Activated T-cell treated with anti-CD3 and anti-CD28 coated beads, Interleukin-2, amount 50 U/mL, for 24 hours (primary cell): ENCODE measurements around the gene EXOC3.
A peak's percentile ranks its signal among the peaks of the same experiment; 100 is the strongest.

Experiments used
- DNase-seq: peaks from one replicate; pipeline ENCODE4 v3.0.0-alpha.2; 2020
- H3K27ac Mint-ChIP-seq: 2 replicates; pipeline ENCODE4 v1.8.0; 2020; ENCODE audit warnings: mild to moderate bottlenecking, mixed read lengths
- H3K27me3 Mint-ChIP-seq: 2 replicates; pipeline ENCODE4 v1.8.0; 2020; ENCODE audit warnings: mixed read lengths
- H3K36me3 Mint-ChIP-seq: 2 replicates; pipeline ENCODE4 v1.8.0; 2020; ENCODE audit warnings: low read depth, mixed read lengths
- H3K4me1 Mint-ChIP-seq: 2 replicates; pipeline ENCODE4 v1.8.0; 2020; ENCODE audit warnings: low read depth, mixed read lengths
- H3K4me3 Mint-ChIP-seq: 2 replicates; pipeline ENCODE4 v1.8.0; 2020; ENCODE audit warnings: mild to moderate bottlenecking, moderate library complexity, mixed read lengths
- H3K9me3 Mint-ChIP-seq: 2 replicates; pipeline ENCODE4 v1.8.0; 2020; ENCODE audit warnings: mixed read lengths

Gene EXOC3

GRCh38 chr5:435961-436640 lies 6.9 kb upstream of the EXOC3 start:
- H3K27ac Mint-ChIP-seq: no peak overlapping the region
- H3K9me3 Mint-ChIP-seq: no peaks in the 10 kb centered on the region
- H3K27me3 Mint-ChIP-seq: peaks cover 3% of the 10 kb centered on the region
- DNase-seq: peak; percentile 32
- H3K36me3 Mint-ChIP-seq: peaks cover 2% of the 10 kb centered on the region
- H3K4me3 Mint-ChIP-seq: no peak overlapping the region
- H3K4me1 Mint-ChIP-seq: peaks cover 1% of the 10 kb centered on the region

DNA sequence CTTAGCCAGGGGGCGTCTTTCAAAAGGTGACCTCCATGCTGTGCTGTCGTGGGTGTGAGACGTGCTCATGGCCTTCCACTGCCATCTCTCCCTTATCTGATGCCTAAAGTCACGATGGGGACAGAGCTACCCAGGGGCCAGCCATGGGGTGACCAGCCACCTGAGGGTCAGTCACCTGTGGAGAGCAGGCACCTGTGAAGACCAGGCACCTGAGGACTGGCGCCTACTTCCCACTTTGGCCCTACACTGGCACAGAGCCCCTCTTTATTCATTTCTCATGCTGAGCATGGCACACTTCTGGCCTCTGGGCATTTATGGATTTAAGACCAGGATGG lies 6.4 kb upstream of the EXOC3 start:
- Mint-ChIP-seq H3K4me3 (no peak overlapping the region), H3K9me3 (no peaks in the 10 kb centered on the region), H3K4me1 (peaks cover under 1% of the 10 kb centered on the region), H3K27me3 (peaks cover 3% of the 10 kb centered on the region), H3K27ac (no peak overlapping the region), H3K36me3 (peaks cover 2% of the 10 kb centered on the region)
- no peak for DNase-seq

- peaks cover 9% of the 10 kb centered on the region for H3K36me3 Mint-ChIP-seq
- H3K4me1 Mint-ChIP-seq: peaks cover 8% of the 10 kb centered on the region
- no peaks in the 10 kb centered on the region for H3K9me3 Mint-ChIP-seq
- peaks cover 3% of the 10 kb centered on the region for H3K27me3 Mint-ChIP-seq
- H3K4me3 Mint-ChIP-seq: no peak overlapping the region
- H3K27ac Mint-ChIP-seq: no peak overlapping the region
- DNase-seq: no peak
These were observed 5.7 kb upstream of the EXOC3 start for GRCh38 chr5:437281-437771.

DNA sequence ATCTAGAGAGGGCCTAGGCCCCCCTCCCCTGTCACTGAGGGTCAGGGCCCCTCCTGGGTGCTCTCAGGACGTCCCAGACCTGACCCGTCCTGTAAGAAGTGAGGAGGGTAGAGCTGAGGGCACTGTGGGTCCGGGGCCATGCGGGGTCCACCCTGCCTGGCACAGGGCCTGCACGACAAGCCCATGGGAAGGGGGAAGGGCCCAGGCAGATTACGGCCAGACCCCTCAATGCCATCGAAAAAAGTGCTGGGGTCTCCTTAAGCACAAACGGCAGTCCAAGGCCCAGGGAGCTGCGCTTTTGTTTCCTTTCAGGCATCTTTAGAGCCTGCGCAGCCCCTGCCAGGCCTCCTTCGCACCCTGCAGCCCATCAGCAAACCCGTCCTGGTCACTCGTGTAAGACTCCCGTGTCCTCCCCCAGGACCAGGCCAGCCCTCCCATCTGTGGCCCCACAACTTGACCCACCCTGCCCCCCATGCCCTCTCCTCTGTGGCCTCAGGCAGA lies 4.4 kb upstream of the EXOC3 start:
- Mint-ChIP-seq H3K36me3 (peaks cover 13% of the 10 kb centered on the region), H3K4me3 (no peak overlapping the region), H3K9me3 (no peaks in the 10 kb centered on the region), H3K27me3 (peaks cover 3% of the 10 kb centered on the region), H3K4me1 (peaks cover 12% of the 10 kb centered on the region), H3K27ac (no peak overlapping the region)
- DNase-seq: no peak

- H3K4me3 Mint-ChIP-seq: no peak overlapping the region
- peaks cover 16% of the 10 kb centered on the region for H3K36me3 Mint-ChIP-seq
- no peak for DNase-seq
- H3K4me1 Mint-ChIP-seq: peaks cover 17% of the 10 kb centered on the region
- no peak overlapping the region for H3K27ac Mint-ChIP-seq
- H3K9me3 Mint-ChIP-seq: no peaks in the 10 kb centered on the region
- H3K27me3 Mint-ChIP-seq: peaks cover 3% of the 10 kb centered on the region
These were observed 3.8 kb upstream of the EXOC3 start for GRCh38 chr5:439181-439580.

GRCh38 chr5:439636-440035 lies 3.3 kb upstream of the EXOC3 start:
- H3K27me3 Mint-ChIP-seq: peaks cover 3% of the 10 kb centered on the region
- peaks cover 21% of the 10 kb centered on the region for H3K4me1 Mint-ChIP-seq
- H3K4me3 Mint-ChIP-seq: no peak overlapping the region
- DNase-seq: no peak
- H3K36me3 Mint-ChIP-seq: peaks cover 20% of the 10 kb centered on the region
- H3K27ac Mint-ChIP-seq: no peak overlapping the region
- H3K9me3 Mint-ChIP-seq: no peaks in the 10 kb centered on the region

GRCh38 chr5:440401-441201 lies 2.4 kb upstream of the EXOC3 start:
- Mint-ChIP-seq H3K9me3 (no peaks in the 10 kb centered on the region), H3K36me3 (peaks cover 25% of the 10 kb centered on the region), H3K27me3 (peaks cover under 1% of the 10 kb centered on the region), H3K4me3 (no peak overlapping the region), H3K4me1 (peaks cover 27% of the 10 kb centered on the region), H3K27ac (peak overlapping the region; percentile 17)
- DNase-seq: no peak

DNA sequence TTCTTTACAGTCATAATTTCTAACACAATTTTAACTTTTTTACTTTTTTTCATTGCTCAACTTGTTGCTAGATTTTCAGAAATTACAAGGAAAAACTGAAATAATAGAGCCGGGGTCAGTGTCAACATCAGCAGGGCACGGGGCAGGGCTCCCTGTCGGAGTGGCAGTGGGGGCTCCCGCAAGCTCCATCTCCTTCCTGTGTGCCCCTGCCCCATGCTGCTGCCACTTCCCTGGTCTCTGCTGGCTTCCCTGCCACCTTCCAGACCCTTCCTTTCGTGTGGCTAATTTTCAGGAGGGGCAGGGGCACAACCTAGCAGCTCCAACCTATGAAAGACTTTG lies 1.0 kb upstream of the EXOC3 start:
- Mint-ChIP-seq H3K27ac (peak overlapping the region; percentile 98), H3K27me3 (no peaks in the 10 kb centered on the region), H3K4me1 (peaks cover 36% of the 10 kb centered on the region), H3K36me3 (peaks cover 35% of the 10 kb centered on the region), H3K9me3 (no peaks in the 10 kb centered on the region), H3K4me3 (peak overlapping the region; percentile 96)
- no peak for DNase-seq

DNA sequence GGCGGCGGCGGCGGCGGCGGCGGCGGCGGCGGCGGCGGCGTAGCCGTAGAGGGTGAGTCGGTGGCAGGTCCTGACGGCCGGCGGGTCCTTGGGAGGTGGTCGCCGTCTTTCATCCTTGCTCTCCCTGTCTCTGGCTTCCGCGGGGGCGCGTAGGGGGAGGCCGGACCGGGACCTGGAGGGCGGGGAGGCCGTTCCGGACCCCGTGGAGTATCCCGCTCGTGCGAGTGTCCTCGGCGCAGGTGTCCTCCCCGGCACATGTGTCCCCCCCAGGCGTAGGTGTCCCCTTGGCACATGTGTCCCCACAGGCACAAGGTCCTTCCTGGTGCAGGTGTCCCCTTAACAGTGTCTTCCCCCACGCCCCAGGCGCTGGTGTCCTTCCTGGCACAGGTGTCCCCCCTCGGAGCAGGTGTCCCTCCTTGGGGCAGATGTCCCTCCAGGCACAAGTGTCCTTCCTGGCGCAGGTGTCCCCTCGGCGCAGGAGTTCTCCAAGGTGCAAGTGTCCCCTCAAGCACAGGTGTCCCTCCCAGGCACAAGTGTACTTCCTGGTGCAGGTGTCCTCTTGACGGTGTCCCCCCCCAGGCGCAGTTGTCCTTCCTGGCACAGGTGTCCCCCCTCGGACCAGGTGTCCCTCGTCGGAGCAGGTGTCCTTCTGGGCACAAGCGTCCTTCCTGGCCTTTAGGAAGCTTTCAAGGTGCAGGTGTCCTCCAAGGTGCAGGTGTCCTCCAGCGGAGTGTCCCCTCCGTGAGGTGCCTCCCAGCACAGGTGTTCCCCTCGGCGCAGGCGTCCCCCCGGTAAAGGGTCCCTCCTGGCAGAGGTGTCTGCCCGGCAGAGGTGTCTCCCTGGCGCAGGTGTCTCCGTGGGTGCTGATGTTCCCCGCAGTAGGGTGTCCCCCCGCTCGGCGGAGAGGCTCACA lies 519 bp downstream of the EXOC3 start:
- H3K36me3 Mint-ChIP-seq: peaks cover 51% of the 10 kb centered on the region
- peaks cover 47% of the 10 kb centered on the region for H3K4me1 Mint-ChIP-seq
- H3K27ac Mint-ChIP-seq: peak overlapping the region; percentile 89
- peak overlapping the region; percentile 96 for H3K4me3 Mint-ChIP-seq
- no peak for DNase-seq
- no peaks in the 10 kb centered on the region for H3K27me3 Mint-ChIP-seq
- H3K9me3 Mint-ChIP-seq: no peaks in the 10 kb centered on the region

GRCh38 chr5:444226-444625 lies 1.2 kb downstream of the EXOC3 start:
- H3K36me3 Mint-ChIP-seq: peaks cover 58% of the 10 kb centered on the region
- peak overlapping the region; percentile 96 for H3K4me3 Mint-ChIP-seq
- peaks cover 54% of the 10 kb centered on the region for H3K4me1 Mint-ChIP-seq

DNA sequence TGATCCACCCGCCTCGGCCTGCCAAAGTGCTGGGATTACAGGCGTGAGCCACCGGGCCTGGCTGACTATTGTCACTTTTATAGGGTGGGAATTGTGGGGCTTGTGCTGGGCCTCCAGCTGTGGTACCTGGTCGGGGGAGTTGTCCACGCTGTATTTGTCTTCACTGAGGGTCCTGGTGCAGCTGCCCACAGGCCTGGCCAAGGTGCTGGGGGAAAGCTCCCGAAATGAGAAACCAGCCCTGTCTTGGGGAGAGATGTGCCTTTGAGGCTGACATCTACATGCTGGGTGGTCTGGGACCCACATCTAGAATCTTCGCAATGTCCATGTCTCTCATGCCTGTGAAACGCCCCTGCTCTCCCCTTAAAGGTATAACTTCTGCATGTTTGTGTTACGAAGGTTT lies 2.6 kb downstream of the EXOC3 start:
- DNase-seq: peak; percentile 15
- Mint-ChIP-seq H3K36me3 (peaks cover 72% of the 10 kb centered on the region), H3K27ac (peak overlapping the region; percentile 3), H3K4me1 (peaks cover 61% of the 10 kb centered on the region), H3K27me3 (no peaks in the 10 kb centered on the region), H3K9me3 (peaks cover 4% of the 10 kb centered on the region), H3K4me3 (no peak overlapping the region)

More at GRCh38 chr5:444226-444625, 1.2 kb downstream of the EXOC3 start:
- peak overlapping the region; percentile 89 for H3K27ac Mint-ChIP-seq
- no peaks in the 10 kb centered on the region for H3K9me3 Mint-ChIP-seq
- no peak for DNase-seq
- H3K27me3 Mint-ChIP-seq: no peaks in the 10 kb centered on the region

DNA sequence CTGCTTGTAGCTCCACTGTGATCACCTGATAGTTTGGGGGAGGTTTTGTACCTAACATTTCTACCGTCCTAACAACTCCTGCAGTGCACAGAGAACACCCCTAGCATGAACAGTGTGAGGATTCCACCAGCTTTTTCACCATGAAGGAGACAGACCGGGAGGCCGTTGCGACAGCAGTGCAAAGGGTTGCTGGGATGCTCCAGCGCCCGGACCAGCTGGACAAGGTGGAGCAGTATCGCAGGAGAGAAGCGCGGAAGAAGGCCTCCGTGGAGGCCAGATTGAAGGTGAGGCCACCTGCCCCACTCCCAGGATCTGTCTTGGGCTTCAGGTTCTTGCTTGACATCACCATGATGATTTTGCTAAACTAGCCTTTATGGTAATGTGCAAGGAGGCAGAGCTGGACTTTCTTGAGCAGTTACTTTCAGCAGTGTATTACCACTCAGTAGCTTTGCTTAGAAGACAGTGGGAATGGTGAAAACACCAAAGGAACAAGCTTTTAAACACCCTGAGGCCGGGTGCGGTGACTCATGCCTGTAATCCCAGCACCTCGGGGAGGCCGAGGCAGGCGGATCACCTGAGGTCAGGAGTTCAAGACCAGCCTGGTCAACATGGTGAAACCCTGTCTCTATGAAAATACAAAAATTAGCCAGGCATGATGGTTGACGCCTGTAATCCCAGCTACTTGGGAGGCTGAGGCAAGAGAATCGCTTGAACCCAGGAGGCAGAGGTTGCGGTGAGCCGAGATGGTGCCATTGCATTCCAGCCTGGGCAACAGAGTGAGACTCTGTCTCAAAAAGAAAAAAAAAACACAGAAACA lies 3.3 kb downstream of the EXOC3 start:
- Mint-ChIP-seq H3K27ac (peak overlapping the region; percentile 74), H3K36me3 (peaks cover 78% of the 10 kb centered on the region), H3K9me3 (peaks cover 10% of the 10 kb centered on the region), H3K4me1 (peaks cover 61% of the 10 kb centered on the region), H3K4me3 (no peak overlapping the region), H3K27me3 (no peaks in the 10 kb centered on the region)
- DNase-seq: peak; percentile 26

DNA sequence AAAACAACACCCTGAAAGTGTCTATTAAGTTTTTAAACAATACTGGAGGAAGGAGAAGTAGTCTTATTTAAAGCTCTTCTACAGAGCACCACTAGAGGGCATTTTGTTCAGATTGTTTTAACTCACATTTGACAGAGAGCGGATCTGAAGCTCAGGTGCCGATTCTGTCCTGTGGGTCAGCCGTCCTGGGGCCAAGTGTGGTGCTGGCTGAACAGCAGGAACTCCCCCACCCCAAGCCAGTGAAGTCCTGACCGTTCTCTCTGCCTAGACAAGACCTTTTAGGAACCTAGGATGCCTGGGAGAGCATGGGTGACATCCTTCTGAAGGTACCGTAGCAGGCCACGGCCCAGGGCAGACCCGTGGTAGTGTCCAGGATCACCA lies 3.9 kb downstream of the EXOC3 start:
- H3K36me3 Mint-ChIP-seq: peaks cover 81% of the 10 kb centered on the region
- H3K4me1 Mint-ChIP-seq: peaks cover 58% of the 10 kb centered on the region
- H3K27me3 Mint-ChIP-seq: no peaks in the 10 kb centered on the region
- peaks cover 15% of the 10 kb centered on the region for H3K9me3 Mint-ChIP-seq
- H3K4me3 Mint-ChIP-seq: no peak overlapping the region
- peak overlapping the region; percentile 74 for H3K27ac Mint-ChIP-seq
- peak; percentile 46 for DNase-seq

- Mint-ChIP-seq H3K4me3 (no peak overlapping the region), H3K27me3 (no peaks in the 10 kb centered on the region), H3K27ac (peak overlapping the region; percentile 47), H3K36me3 (peaks cover 81% of the 10 kb centered on the region), H3K9me3 (peaks cover 21% of the 10 kb centered on the region), H3K4me1 (peaks cover 58% of the 10 kb centered on the region)
- DNase-seq: peak; percentile 26
These were observed 4.5 kb downstream of the EXOC3 start for GRCh38 chr5:447501-447900.
